ENCODE measurements around the gene SYNJ2. TPM values are rescaled to one million over a fixed set of nuclear protein-coding genes. Genes with fewer than 3 reads are reported as not detected.
A peak's percentile ranks its signal among the peaks of the same experiment; 100 is the strongest.

Gene SYNJ2
- total RNA-seq, 1 experiment from 2014 or later: 70.0 TPM

DNA sequence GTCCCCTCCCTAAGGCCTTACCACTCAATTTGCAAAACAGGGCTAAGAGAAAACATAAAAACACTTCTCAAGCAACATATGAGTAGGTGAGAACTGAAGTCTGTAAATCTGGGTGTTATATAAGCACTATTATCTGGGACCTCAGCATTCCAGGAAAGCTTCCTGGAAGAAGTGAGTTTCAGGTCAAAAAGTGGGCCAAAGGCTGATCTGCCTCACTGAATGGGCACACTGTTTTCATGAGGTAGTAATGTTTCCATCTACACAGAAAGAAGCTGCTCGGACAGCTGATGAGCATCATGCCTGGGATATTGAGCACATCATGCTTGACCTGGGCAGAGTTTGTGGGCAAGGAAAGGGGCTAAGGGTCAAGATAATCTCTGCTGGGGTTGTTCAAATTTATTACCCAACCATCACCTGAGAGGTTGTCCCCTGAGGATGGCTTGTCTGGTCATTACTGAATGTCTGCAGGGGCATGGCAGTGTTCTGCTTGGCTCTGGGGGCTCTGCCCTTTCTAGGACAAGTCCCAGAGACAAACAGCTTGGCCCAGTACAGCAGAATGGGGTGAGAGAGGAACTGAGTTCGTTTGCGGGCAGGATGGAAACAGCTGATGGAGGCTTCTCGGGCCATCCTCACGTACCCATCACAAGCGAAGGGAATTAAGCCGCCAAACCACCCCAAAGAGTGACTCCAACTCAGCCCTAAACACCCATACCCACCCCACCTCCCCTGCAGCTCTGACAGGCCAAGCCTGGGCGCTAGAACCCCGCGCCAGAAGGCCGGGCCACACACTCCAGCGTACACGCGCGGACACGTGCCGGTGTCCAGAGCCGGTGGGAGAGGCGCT is 1.2 kb upstream of the SYNJ2 start:
- Histone ChIP-seq H3K36me3 (ENCODE audit: control insufficient read depth, insufficient read depth, low read length) (no peaks in the 10 kb centered on the region; the same call in none of the 2 replicates), H3K27ac (ENCODE audit: low read length) (peak overlapping the region; percentile 86), H3K9me3 (ENCODE audit: control insufficient read depth, insufficient read depth, low read depth, low read length) (no peaks in the 10 kb centered on the region), H3K4me3 (ENCODE audit: low read depth in 2 of 2, low read length in 2 of 2) (peak overlapping the region; percentile 62 to 81), H3K4me1 (ENCODE audit: control insufficient read depth, insufficient read depth, low read length) (peaks cover 25% of the 10 kb centered on the region), H3K27me3 (ENCODE audit: control insufficient read depth, insufficient read depth, low read length) (no peaks in the 10 kb centered on the region)
- intact Hi-C loops (cut with micrococcal nuclease; ENCODE audit: unreplicated experiment) (loop anchor here (5.0 kb wide), 1 partner anchor 62 kb away; no protein-coding TSS in a partner anchor), in situ Hi-C loops (cut with HindIII; ENCODE audit: low pct_unique_long_range_greater_than_20kb, low sequenced_read_pairs) (no loop called here)
- TSS peak; percentile 90 for BruUV-seq (replicated peaks)
- ATAC-seq (0 out of 2 replicates have a peak, but pooled peaks have one; percentile 25), DNase-seq (ENCODE audit: low read depth, low spot score) (no peak)
- ChIA-PET CTCF (interaction anchor here (0.6 to 0.7 kb wide), 2 partner anchors 40 to 156 kb away, joined by 3 to 4 read pairs; no protein-coding TSS in a partner anchor), POLR2A (interaction anchor here (0.6 kb wide), 1 partner anchor 13 kb away, joined by 6 read pairs; no protein-coding TSS in a partner anchor)
- TF ChIP-seq, protein P1, sequence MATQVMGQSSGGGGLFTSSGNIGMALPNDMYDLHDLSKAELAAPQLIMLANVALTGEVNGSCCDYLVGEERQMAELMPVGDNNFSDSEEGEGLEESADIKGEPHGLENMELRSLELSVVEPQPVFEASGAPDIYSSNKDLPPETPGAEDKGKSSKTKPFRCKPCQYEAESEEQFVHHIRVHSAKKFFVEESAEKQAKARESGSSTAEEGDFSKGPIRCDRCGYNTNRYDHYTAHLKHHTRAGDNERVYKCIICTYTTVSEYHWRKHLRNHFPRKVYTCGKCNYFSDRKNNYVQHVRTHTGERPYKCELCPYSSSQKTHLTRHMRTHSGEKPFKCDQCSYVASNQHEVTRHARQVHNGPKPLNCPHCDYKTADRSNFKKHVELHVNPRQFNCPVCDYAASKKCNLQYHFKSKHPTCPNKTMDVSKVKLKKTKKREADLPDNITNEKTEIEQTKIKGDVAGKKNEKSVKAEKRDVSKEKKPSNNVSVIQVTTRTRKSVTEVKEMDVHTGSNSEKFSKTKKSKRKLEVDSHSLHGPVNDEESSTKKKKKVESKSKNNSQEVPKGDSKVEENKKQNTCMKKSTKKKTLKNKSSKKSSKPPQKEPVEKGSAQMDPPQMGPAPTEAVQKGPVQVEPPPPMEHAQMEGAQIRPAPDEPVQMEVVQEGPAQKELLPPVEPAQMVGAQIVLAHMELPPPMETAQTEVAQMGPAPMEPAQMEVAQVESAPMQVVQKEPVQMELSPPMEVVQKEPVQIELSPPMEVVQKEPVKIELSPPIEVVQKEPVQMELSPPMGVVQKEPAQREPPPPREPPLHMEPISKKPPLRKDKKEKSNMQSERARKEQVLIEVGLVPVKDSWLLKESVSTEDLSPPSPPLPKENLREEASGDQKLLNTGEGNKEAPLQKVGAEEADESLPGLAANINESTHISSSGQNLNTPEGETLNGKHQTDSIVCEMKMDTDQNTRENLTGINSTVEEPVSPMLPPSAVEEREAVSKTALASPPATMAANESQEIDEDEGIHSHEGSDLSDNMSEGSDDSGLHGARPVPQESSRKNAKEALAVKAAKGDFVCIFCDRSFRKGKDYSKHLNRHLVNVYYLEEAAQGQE (IDR thresholded peaks at IDR 0.05; ENCODE audit: insufficient read depth in 1 of 2, low read depth in 2 of 2, low read length in 1 of 2): no peak
- TF ChIP-seq SIN3A (IDR thresholded peaks at IDR 0.05; ENCODE audit: borderline replicate concordance, insufficient read depth, low read depth, low read length): no peak
- TF ChIP-seq POLR2AphosphoS5 (IDR thresholded peaks at IDR 0.05; ENCODE audit: low read depth, low read length): no peak
- TF ChIP-seq, protein P2, sequence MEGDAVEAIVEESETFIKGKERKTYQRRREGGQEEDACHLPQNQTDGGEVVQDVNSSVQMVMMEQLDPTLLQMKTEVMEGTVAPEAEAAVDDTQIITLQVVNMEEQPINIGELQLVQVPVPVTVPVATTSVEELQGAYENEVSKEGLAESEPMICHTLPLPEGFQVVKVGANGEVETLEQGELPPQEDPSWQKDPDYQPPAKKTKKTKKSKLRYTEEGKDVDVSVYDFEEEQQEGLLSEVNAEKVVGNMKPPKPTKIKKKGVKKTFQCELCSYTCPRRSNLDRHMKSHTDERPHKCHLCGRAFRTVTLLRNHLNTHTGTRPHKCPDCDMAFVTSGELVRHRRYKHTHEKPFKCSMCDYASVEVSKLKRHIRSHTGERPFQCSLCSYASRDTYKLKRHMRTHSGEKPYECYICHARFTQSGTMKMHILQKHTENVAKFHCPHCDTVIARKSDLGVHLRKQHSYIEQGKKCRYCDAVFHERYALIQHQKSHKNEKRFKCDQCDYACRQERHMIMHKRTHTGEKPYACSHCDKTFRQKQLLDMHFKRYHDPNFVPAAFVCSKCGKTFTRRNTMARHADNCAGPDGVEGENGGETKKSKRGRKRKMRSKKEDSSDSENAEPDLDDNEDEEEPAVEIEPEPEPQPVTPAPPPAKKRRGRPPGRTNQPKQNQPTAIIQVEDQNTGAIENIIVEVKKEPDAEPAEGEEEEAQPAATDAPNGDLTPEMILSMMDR (IDR thresholded peaks at IDR 0.05): no peak
- no peak for TF ChIP-seq TCF7L2 (IDR thresholded peaks at IDR 0.05; ENCODE audit: low read depth, low read length)

DNA sequence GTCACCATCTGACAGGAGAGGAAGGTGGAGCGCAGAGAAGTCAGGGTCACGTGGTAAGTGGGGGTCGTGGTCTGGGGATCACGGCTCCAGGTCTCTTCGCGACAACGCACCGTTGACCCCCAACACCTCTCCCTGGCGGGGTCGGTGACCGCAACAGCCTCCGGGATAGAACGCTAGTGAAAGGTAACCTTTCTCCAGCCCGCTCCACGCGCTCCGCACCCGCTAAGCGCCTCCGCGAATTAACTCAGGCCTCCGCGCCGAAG is 600 bp upstream of the SYNJ2 start:
- DNase-seq (ENCODE audit: low read depth, low spot score) (no peak), ATAC-seq (no peak; the same call in 1 of the 2 replicates)
- Histone ChIP-seq H3K9me3 (ENCODE audit: control insufficient read depth, insufficient read depth, low read depth, low read length) (no peaks in the 10 kb centered on the region), H3K4me1 (ENCODE audit: control insufficient read depth, insufficient read depth, low read length) (peaks cover 30% of the 10 kb centered on the region), H3K36me3 (ENCODE audit: control insufficient read depth, insufficient read depth, low read length) (no peaks in the 10 kb centered on the region; the same call in none of the 2 replicates), H3K27ac (ENCODE audit: low read length) (peak overlapping the region; percentile 86), H3K27me3 (ENCODE audit: control insufficient read depth, insufficient read depth, low read length) (no peaks in the 10 kb centered on the region), H3K4me3 (ENCODE audit: low read depth in 2 of 2, low read length in 2 of 2) (peak overlapping the region; percentile 62 to 81)
- intact Hi-C loops (cut with micrococcal nuclease; ENCODE audit: unreplicated experiment): loop anchor here (5.0 kb wide), 1 partner anchor 61 kb away; no protein-coding TSS in a partner anchor
- TF ChIP-seq, protein P2 (IDR thresholded peaks at IDR 0.05): no peak
- TF ChIP-seq, protein P1 (IDR thresholded peaks at IDR 0.05; ENCODE audit: insufficient read depth in 1 of 2, low read depth in 2 of 2, low read length in 1 of 2): no peak
- TF ChIP-seq SIN3A (IDR thresholded peaks at IDR 0.05; ENCODE audit: borderline replicate concordance, insufficient read depth, low read depth, low read length) (no peak), POLR2AphosphoS5 (IDR thresholded peaks at IDR 0.05; ENCODE audit: low read depth, low read length) (no peak), TCF7L2 (IDR thresholded peaks at IDR 0.05; ENCODE audit: low read depth, low read length) (no peak)
- POLR2A ChIA-PET: no interaction called here
- in situ Hi-C loops (cut with HindIII; ENCODE audit: low pct_unique_long_range_greater_than_20kb, low sequenced_read_pairs): no loop called here
- BruUV-seq (replicated peaks): no TSS peak
- CTCF ChIA-PET: no interaction called here
